ENCODE measurements around the gene ADD1. TPM values are rescaled to one million over a fixed set of nuclear protein-coding genes. Genes with fewer than 3 reads are reported as not detected.

The ADD1 gene
- total and polyA plus RNA-seq, 11 donors, result 179 to 275 (median 215) TPM

GRCh38 chr4:2909583-2909982, 65.9 kb downstream of the ADD1 start:
- ATAC-seq (peak in 1 of 4 donors; percentile 22), DNase-seq (peak in 1 of 5 donors; percentile 22)
- no peak overlapping the region for H3K4me3 ChIP-seq
- no peaks in the 10 kb centered on the region for H3K9me3 ChIP-seq
- intact Hi-C loops (cut with DNase I), result loop anchor here in 1 of 10 donors (10.0 kb wide), 1 partner anchor 145 kb away; no protein-coding TSS in a partner anchor
- H3K27ac ChIP-seq, result no peak overlapping the region
- 66 to 78% (median 70%) methylated on average over 8 of the region's 8 CpGs for WGBS, 4 donors
- no peak for TF ChIP-seq POLR2A (IDR thresholded peaks at IDR 0.05)
- TF ChIP-seq CTCF (IDR thresholded peaks at IDR 0.05), result no peak
- H3K4me1 ChIP-seq, result peaks cover 0 to 35% (median 0%) of the 10 kb centered on the region in 12 donors
- H3K27me3 ChIP-seq, result no peaks in the 10 kb centered on the region
- peaks cover 0 to 100% (median 98%) of the 10 kb centered on the region in 9 donors for H3K36me3 ChIP-seq

GRCh38 chr4:2910409-2910808, 66.8 kb downstream of the ADD1 start:
- Histone ChIP-seq H3K9me3 (no peaks in the 10 kb centered on the region), H3K4me1 (peaks cover 0 to 35% (median 0%) of the 10 kb centered on the region in 12 donors), H3K36me3 (peaks cover 0 to 100% (median 98%) of the 10 kb centered on the region in 9 donors), H3K27ac (no peak overlapping the region), H3K4me3 (no peak overlapping the region), H3K27me3 (no peaks in the 10 kb centered on the region)
- ATAC-seq, result peak in 2 of 4 donors; percentile 49 to 55
- TF ChIP-seq POLR2A (IDR thresholded peaks at IDR 0.05), result no peak
- peak in 4 of 12 donors; percentile 11 to 28 (median 23) for TF ChIP-seq CTCF (IDR thresholded peaks at IDR 0.05)
- peak in 1 of 5 donors; percentile 14 for DNase-seq
- 68 to 85% (median 76%) methylated on average over 7 of the region's 7 CpGs for WGBS, 4 donors
- intact Hi-C loops (cut with DNase I), result no loop called here

GRCh38 chr4:2911868-2912267, 68.2 kb downstream of the ADD1 start:
- H3K9me3 ChIP-seq, result peaks cover 0 to 3% (median 0%) of the 10 kb centered on the region in 12 donors
- DNase-seq (no peak), ATAC-seq (no peak)
- H3K4me1 ChIP-seq, result peaks cover 0 to 35% (median 0%) of the 10 kb centered on the region in 12 donors
- peaks cover 0 to 100% (median 98%) of the 10 kb centered on the region in 9 donors for H3K36me3 ChIP-seq
- 84 to 93% (median 88%) methylated on average over 2 to 3 of the region's 3 CpGs for WGBS, 4 donors
- TF ChIP-seq POLR2A (IDR thresholded peaks at IDR 0.05), result no peak
- no peak for TF ChIP-seq CTCF (IDR thresholded peaks at IDR 0.05)
- H3K4me3 ChIP-seq, result no peak overlapping the region
- intact Hi-C loops (cut with DNase I), result no loop called here
- no peak overlapping the region for H3K27ac ChIP-seq
- no peaks in the 10 kb centered on the region for H3K27me3 ChIP-seq

GRCh38 chr4:2913168-2913567, 69.5 kb downstream of the ADD1 start:
- peak; percentile 38 to 75 (median 70) for ATAC-seq
- Histone ChIP-seq H3K36me3 (peaks cover 0 to 99% (median 90%) of the 10 kb centered on the region in 9 donors), H3K9me3 (peaks cover 0 to 3% (median 0%) of the 10 kb centered on the region in 12 donors), H3K27me3 (no peaks in the 10 kb centered on the region), H3K4me3 (no peak overlapping the region), H3K27ac (no peak overlapping the region), H3K4me1 (peaks cover 0 to 35% (median 0%) of the 10 kb centered on the region in 12 donors)
- intact Hi-C loops (cut with DNase I), result no loop called here
- TF ChIP-seq POLR2A (IDR thresholded peaks at IDR 0.05) (no peak), CTCF (IDR thresholded peaks at IDR 0.05) (peak in 1 of 12 donors; percentile 14)
- WGBS, 4 donors, result 51 to 78% (median 70%) methylated on average over 6 of the region's 6 CpGs
- peak in 1 of 5 donors; percentile 33 for DNase-seq

Data from heart left ventricle (tissue), 16 donors.